Measurements from ENCODE around the gene ZNF804A.

GRCh38 chr2:184860744-184861143, 262.4 kb downstream of the ZNF804A start:
- no peak for TF ChIP-seq TAF1 (IDR thresholded peaks at IDR 0.05; ENCODE audit: borderline replicate concordance, insufficient read depth, low read length)
- no peak for TF ChIP-seq POLR2AphosphoS5 (IDR thresholded peaks at IDR 0.05; ENCODE audit: low read depth, low read length)
- no peak for TF ChIP-seq REST (IDR thresholded peaks at IDR 0.05; ENCODE audit: insufficient read depth in 1 of 2, low read depth in 2 of 2, low read length in 2 of 2)
- no peak for TF ChIP-seq SIN3A (IDR thresholded peaks at IDR 0.05; ENCODE audit: borderline replicate concordance, insufficient read depth, low read length)
- TF ChIP-seq FOXP2 (optimal IDR thresholded peaks at IDR 0.05; ENCODE audit: borderline replicate concordance, extremely low read depth, extremely low read length, insufficient read depth), result no peak

All from PFSK-1 (cell line).